ENCODE results near the gene DTNB.
"Not testable (repeated sequence)": the region's sequence is repeated elsewhere in the genome, so short reads cannot be mapped to it uniquely, and the experiment has no call there.

Gene DTNB

GRCh38 chr2:25632396-25632795 is 41.0 kb downstream of the DTNB start:
- DNase-seq (ENCODE audit: low read depth) = no peak

GRCh38 chr2:25624635-25625034 is 48.7 kb downstream of the DTNB start:
- DNase-seq (ENCODE audit: low read depth) = no peak

GRCh38 chr2:25623361-25623760 is 50.0 kb downstream of the DTNB start:
- no peak for DNase-seq (ENCODE audit: low read depth)

- DNase-seq (ENCODE audit: low read depth) = no peak
Observed at GRCh38 chr2:25620711-25621110, 52.7 kb downstream of the DTNB start.

GRCh38 chr2:25620077-25620476 is 53.3 kb downstream of the DTNB start:
- no peak for DNase-seq (ENCODE audit: low read depth)

- DNase-seq (ENCODE audit: low read depth) = no peak
Observed at GRCh38 chr2:25619185-25619584, 54.2 kb downstream of the DTNB start.

- peak; percentile 66 for DNase-seq (ENCODE audit: low read depth)
Observed at GRCh38 chr2:25618676-25619075, 54.7 kb downstream of the DTNB start.

- DNase-seq (ENCODE audit: low read depth) = peak; percentile 80
Observed at GRCh38 chr2:25617948-25618646, 55.3 kb downstream of the DTNB start.

GRCh38 chr2:25615920-25616319 is 57.5 kb downstream of the DTNB start:
- no peak for DNase-seq (ENCODE audit: low read depth)

GRCh38 chr2:25615386-25615785 is 58.0 kb downstream of the DTNB start:
- no peak for DNase-seq (ENCODE audit: low read depth)

GRCh38 chr2:25614711-25615110 is 58.7 kb downstream of the DTNB start:
- no peak for DNase-seq (ENCODE audit: low read depth)

- DNase-seq (ENCODE audit: low read depth) = no peak
Observed at GRCh38 chr2:25608718-25609117, 64.7 kb downstream of the DTNB start.

- DNase-seq (ENCODE audit: low read depth) = peak; percentile 26
Observed at GRCh38 chr2:25606892-25607291, 66.5 kb downstream of the DTNB start.

- no peak for DNase-seq (ENCODE audit: low read depth)
Observed at GRCh38 chr2:25602333-25602723, 71.0 kb downstream of the DTNB start.

GRCh38 chr2:25601711-25602332 is 71.6 kb downstream of the DTNB start:
- DNase-seq (ENCODE audit: low read depth) = not testable (repeated sequence)

- DNase-seq (ENCODE audit: low read depth) = no peak
Observed at GRCh38 chr2:25598911-25599310, 74.5 kb downstream of the DTNB start.

- no peak for DNase-seq (ENCODE audit: low read depth)
Observed at GRCh38 chr2:25598332-25598731, 75.0 kb downstream of the DTNB start.

- DNase-seq (ENCODE audit: low read depth) = no peak
Observed at GRCh38 chr2:25597881-25598280, 75.5 kb downstream of the DTNB start.

GRCh38 chr2:25596516-25597244 is 76.7 kb downstream of the DTNB start:
- no peak for DNase-seq (ENCODE audit: low read depth)

- DNase-seq (ENCODE audit: low read depth) = no peak
Observed at GRCh38 chr2:25595393-25595792, 78.0 kb downstream of the DTNB start.

GRCh38 chr2:25594991-25595390 is 78.4 kb downstream of the DTNB start:
- DNase-seq (ENCODE audit: low read depth) = no peak

GRCh38 chr2:25592766-25593292 is 80.5 kb downstream of the DTNB start:
- DNase-seq (ENCODE audit: low read depth) = no peak

- DNase-seq (ENCODE audit: low read depth) = no peak
Observed at GRCh38 chr2:25590921-25591505, 82.4 kb downstream of the DTNB start.
